Measurements from ENCODE around the gene C3orf80.

C3orf80 gene

DNA sequence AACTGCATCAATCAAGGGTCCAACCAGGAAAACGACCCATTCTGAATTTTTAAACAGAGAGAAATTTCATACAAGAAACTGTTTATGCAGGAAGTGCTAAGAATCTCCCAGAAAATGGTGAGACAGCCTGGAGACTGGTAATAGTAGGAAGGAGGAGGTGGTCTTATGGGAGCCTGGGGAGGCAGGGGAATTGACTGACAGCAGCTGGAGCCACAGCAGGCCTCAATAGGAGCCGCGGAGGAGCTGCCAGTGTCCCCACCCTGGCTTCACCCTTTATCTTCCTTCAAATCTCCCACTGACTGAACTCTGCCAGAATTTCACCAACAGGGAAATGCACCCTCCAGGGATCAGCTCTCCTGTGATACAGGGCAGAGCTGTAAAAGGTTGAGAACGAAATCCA is 7.5 kb upstream of the C3orf80 start:
- H3K4me3 ChIP-seq (ENCODE audit: low read depth, low read length): no peak overlapping the region
- TF ChIP-seq, protein P1, sequence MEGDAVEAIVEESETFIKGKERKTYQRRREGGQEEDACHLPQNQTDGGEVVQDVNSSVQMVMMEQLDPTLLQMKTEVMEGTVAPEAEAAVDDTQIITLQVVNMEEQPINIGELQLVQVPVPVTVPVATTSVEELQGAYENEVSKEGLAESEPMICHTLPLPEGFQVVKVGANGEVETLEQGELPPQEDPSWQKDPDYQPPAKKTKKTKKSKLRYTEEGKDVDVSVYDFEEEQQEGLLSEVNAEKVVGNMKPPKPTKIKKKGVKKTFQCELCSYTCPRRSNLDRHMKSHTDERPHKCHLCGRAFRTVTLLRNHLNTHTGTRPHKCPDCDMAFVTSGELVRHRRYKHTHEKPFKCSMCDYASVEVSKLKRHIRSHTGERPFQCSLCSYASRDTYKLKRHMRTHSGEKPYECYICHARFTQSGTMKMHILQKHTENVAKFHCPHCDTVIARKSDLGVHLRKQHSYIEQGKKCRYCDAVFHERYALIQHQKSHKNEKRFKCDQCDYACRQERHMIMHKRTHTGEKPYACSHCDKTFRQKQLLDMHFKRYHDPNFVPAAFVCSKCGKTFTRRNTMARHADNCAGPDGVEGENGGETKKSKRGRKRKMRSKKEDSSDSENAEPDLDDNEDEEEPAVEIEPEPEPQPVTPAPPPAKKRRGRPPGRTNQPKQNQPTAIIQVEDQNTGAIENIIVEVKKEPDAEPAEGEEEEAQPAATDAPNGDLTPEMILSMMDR (IDR thresholded peaks at IDR 0.05; ENCODE audit: low read depth, low read length): no peak

DNA sequence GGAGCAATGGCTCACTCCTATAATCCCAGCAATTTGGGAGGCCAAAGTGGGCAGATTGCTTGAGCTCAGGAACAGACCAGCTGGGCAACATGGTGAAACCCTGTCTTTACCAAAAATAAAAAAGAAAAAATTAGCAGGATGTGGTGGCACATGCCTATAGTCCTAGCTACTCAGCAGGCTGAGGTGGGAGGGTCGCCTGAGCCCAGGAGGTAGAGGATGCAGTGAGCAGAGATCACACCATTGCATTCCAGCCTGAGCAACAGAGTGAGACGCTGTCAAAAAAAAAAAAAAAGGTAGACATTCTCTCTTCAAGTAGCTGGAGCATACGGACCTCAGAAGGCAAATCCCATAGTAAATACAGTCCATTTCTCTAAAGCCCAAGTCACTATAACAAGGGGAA is 7.1 kb upstream of the C3orf80 start:
- TF ChIP-seq, protein P1 (IDR thresholded peaks at IDR 0.05; ENCODE audit: low read depth, low read length): no peak

DNA sequence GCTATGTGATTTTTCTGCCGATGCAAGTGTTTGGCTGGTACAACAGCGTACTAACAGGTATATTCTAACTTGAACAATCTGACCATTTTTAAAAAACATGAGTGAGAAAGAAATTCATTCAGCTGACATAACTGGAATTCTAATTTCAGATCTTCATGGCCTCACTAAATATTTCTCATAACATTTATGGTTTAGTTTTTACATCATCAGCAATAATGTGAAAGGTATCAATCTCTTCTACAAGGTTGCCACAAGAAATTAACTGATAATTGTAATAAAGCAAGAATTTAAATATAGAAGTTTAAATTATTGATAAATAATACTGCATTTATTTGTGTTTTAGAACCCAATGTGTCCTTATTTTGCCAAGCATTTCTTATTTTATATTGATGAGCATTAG is 5.2 kb upstream of the C3orf80 start:
- no peak overlapping the region for H3K4me3 ChIP-seq (ENCODE audit: low read depth, low read length)
- TF ChIP-seq, protein P1 (IDR thresholded peaks at IDR 0.05; ENCODE audit: low read depth, low read length): no peak

More for the DNA sequence above, 7.1 kb upstream of the C3orf80 start:
- no peak overlapping the region for H3K4me3 ChIP-seq (ENCODE audit: low read depth, low read length)

DNA sequence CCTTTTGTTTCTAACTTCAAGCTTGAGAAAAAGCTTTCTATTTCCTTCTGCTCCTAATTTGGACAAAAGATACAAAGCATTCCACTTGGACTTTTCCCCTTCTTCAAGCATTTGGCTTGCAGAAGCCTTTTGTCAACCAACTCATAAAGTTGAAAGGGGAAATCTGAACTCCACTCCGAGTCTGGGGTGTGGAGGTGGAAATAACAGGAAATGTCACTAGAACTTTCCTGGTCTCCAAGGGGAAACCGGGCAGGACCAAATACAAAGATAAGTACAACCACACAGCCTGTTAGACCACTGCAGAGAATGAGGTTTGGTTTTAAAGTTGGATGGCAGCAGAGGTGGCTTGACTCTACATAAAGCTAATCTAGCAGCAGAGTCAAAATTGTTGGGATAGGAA is 4.2 kb upstream of the C3orf80 start:
- TF ChIP-seq, protein P1 (IDR thresholded peaks at IDR 0.05; ENCODE audit: low read depth, low read length): no peak
- H3K4me3 ChIP-seq (ENCODE audit: low read depth, low read length): no peak overlapping the region

DNA sequence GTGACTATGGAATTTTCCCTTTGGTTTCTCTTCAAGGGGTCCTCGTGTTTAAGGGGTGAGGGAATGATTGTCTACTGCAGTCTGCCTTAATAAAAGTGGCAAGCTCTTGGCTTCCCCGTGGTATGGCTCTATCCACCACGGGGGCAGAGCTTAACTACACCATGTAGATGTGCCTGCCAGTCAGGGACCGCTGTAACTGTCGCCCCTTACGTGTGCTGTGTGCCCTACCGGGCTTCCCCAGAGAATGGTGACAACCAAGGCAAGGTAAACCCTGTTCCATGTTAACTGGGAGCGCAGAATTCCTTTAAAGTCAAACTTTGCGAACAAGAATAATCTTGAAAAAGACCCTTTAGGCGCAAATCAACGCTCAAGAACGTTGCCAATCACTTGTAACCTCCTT is 966 bp upstream of the C3orf80 start:
- TF ChIP-seq, protein P1 (IDR thresholded peaks at IDR 0.05; ENCODE audit: low read depth, low read length): no peak
- H3K4me3 ChIP-seq (ENCODE audit: low read depth, low read length): no peak overlapping the region

DNA sequence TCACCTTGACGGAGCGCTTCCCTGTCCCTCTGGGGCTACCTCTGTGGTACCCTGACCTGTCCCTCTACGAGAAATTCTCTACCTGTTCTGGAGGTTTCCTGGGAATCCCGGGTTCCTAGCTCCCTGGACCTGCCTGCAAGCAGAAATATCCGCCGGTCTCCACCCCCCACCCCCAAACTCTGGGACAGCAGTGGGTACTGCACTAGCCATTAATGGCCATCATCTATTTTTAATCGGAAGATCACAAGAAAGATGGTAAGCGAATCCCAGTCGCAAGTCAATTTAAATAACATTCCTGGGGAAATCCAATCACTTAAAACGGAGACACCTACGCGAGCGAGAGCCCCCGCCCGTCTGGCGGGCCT is 429 bp upstream of the C3orf80 start:
- peak overlapping the region; percentile 56 for H3K4me3 ChIP-seq (ENCODE audit: low read depth, low read length)
- TF ChIP-seq, protein P1 (IDR thresholded peaks at IDR 0.05; ENCODE audit: low read depth, low read length): no peak

DNA sequence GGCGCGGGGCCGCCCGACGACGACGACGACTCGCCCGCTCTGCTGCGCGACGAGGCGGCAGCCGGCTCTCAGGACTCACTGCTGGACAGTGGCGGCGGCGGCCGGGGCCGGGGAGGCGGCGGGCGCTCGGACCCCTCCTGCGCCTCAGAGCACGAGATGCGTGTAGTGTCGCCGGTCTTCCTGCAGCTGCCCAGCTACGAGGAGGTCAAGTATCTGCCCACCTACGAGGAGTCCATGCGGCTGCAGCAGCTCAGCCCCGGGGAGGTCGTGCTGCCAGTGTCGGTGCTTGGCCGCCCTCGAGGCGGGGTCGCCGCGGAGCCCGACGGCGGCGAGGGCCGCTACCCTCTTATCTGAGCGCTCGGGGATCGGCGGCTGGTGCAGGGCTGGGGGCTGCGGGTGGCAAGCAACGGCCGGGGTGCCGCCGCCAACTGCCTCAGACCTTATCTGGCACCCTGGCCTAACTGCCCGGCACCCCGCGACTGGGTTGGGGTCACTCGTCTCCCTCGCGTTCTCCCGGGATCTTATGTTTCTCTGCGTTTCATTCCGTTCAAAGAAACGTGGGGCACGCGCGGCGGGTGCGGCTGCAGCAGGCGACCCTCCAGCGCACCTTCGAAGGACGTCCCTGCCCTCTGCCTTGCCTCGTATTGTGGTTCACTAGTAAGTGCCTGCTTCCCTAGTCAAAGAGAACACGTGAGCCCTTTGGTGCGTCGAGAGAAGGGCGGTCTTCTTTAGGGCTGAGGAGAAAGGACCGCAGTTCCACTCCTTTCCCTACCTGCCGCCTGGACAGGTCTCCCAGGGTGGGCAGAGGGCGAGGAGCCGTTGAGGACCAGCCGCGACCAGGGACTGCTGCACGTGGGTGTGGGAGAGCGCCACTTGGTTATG is 1.0 kb downstream of the C3orf80 start:
- peak overlapping the region; percentile 56 for H3K4me3 ChIP-seq (ENCODE audit: low read depth, low read length)
- TF ChIP-seq, protein P1 (IDR thresholded peaks at IDR 0.05; ENCODE audit: low read depth, low read length): no peak
